Karpas-422 (cell line): ENCODE results near the gene GPR17. TPM values are rescaled to one million over a fixed set of nuclear protein-coding genes. Genes with fewer than 3 reads are reported as not detected.

Source experiments
- DNase-seq: peaks from one replicate; pipeline ENCODE4 v3.0.0-alpha.2; 2015
- H2AFZ ChIP-seq: fragments of 200-600 bp; sonication (generic); 2 replicates; pipeline ENCODE4 v1.6.1; 2014; ENCODE audit warnings: antibody characterized with exemption, low read length, mixed read lengths
- H3K27ac ChIP-seq: fragments of 200-600 bp; sonication (generic); 2 replicates; pipeline ENCODE4 v1.5.1; 2014; ENCODE audit warnings: mild to moderate bottlenecking, low read length, moderate library complexity
- H3K27me3 ChIP-seq: fragments of 200-600 bp; sonication (generic); 2 replicates; pipeline ENCODE4 v1.6.1; 2014; ENCODE audit warnings: low read length, mixed read lengths
- H3K36me3 ChIP-seq: fragments of 200-600 bp; sonication (generic); 2 replicates; pipeline ENCODE4 v1.6.1; 2014; ENCODE audit warnings: low read length, mixed read lengths; ENCODE audit not compliant: insufficient read depth
- H3K4me1 ChIP-seq: fragments of 200-600 bp; sonication (generic); 2 replicates; pipeline ENCODE4 v1.6.1; 2014; ENCODE audit warnings: mild to moderate bottlenecking, low read length, mixed read lengths
- H3K4me2 ChIP-seq: fragments of 200-600 bp; sonication (generic); 2 replicates; pipeline ENCODE4 v1.6.1; 2014; ENCODE audit warnings: low read length, low read depth, mild to moderate bottlenecking; ENCODE audit not compliant: poor library complexity, severe bottlenecking
- H3K4me3 ChIP-seq: fragments of 200-600 bp; sonication (generic); 2 replicates; pipeline ENCODE4 v1.5.1; 2014; ENCODE audit warnings: mild to moderate bottlenecking, antibody characterized with exemption, low read length, mixed read lengths
- H3K79me2 ChIP-seq: fragments of 200-600 bp; sonication (generic); 2 replicates; pipeline ENCODE4 v1.6.1; 2014; ENCODE audit warnings: mild to moderate bottlenecking, low read length, mixed read lengths
- H3K9ac ChIP-seq: fragments of 200-600 bp; sonication (generic); 2 replicates; pipeline ENCODE4 v1.6.0; 2014; ENCODE audit warnings: low read length
- H3K9me2 ChIP-seq: fragments of 200-600 bp; sonication (generic), shearing (Covaris generic); replicated peaks from 2 replicates; pipeline ENCODE4 v1.6.0; 2014; ENCODE audit warnings: mild to moderate bottlenecking, low read length, moderate library complexity; ENCODE audit not compliant: insufficient read depth
- H3K9me3 ChIP-seq: fragments of 300-700, 200-600 bp; sonication (generic); 2 replicates; pipeline ENCODE4 v1.6.1; 2014; ENCODE audit warnings: low read length, mixed read lengths
- H4K20me1 ChIP-seq: fragments of 200-600 bp; sonication (generic); 2 replicates; pipeline ENCODE4 v1.6.1; 2014; ENCODE audit warnings: mild to moderate bottlenecking, antibody characterized with exemption, low read length, low read depth; ENCODE audit not compliant: insufficient read depth
- total RNA-seq: library from RNA; depleted of rRNA; stranded (reverse); fragments of >200 nt; shearing (Covaris generic); gene quantifications from 2 replicates; pipeline ENCODE4 v1.2.3, GENCODE V29; 2014; ENCODE audit warnings: low replicate concordance

The GPR17 gene
- total RNA-seq, 1 experiment from 2014 or later: not detected

- no peak overlapping the region for H3K4me3 ChIP-seq
- no peaks in the 10 kb centered on the region for H3K36me3 ChIP-seq
- H3K27ac ChIP-seq: no peak overlapping the region
- DNase-seq: no peak
- no peaks in the 10 kb centered on the region for H3K9me2 ChIP-seq
- no peak overlapping the region for H3K9ac ChIP-seq
- H3K27me3 ChIP-seq: no peaks in the 10 kb centered on the region
- peak overlapping the region; percentile 7 for H3K4me2 ChIP-seq
- H2AFZ ChIP-seq: no peak overlapping the region
- H3K4me1 ChIP-seq: peaks cover 42% of the 10 kb centered on the region
- H4K20me1 ChIP-seq: no peaks in the 10 kb centered on the region
- H3K79me2 ChIP-seq: no peaks in the 10 kb centered on the region
- H3K9me3 ChIP-seq: no peaks in the 10 kb centered on the region
Measured at GRCh38 chr2:127630864-127631540, 15.0 kb upstream of the GPR17 start.

GRCh38 chr2:127631541-127631996 is 14.4 kb upstream of the GPR17 start:
- H3K9me2 ChIP-seq: no peaks in the 10 kb centered on the region
- H3K4me2 ChIP-seq: no peak overlapping the region
- no peaks in the 10 kb centered on the region for H3K79me2 ChIP-seq
- H3K9ac ChIP-seq: no peak overlapping the region
- no peaks in the 10 kb centered on the region for H4K20me1 ChIP-seq
- no peak overlapping the region for H3K4me3 ChIP-seq
- H3K27me3 ChIP-seq: no peaks in the 10 kb centered on the region
- no peaks in the 10 kb centered on the region for H3K9me3 ChIP-seq
- no peaks in the 10 kb centered on the region for H3K36me3 ChIP-seq
- H2AFZ ChIP-seq: no peak overlapping the region
- DNase-seq: no peak
- H3K27ac ChIP-seq: no peak overlapping the region
- H3K4me1 ChIP-seq: peaks cover 42% of the 10 kb centered on the region

- H3K36me3 ChIP-seq: no peaks in the 10 kb centered on the region
- no peaks in the 10 kb centered on the region for H3K9me2 ChIP-seq
- no peak overlapping the region for H3K4me3 ChIP-seq
- no peaks in the 10 kb centered on the region for H4K20me1 ChIP-seq
- no peaks in the 10 kb centered on the region for H3K27me3 ChIP-seq
- H3K79me2 ChIP-seq: no peaks in the 10 kb centered on the region
- H3K4me2 ChIP-seq: no peak overlapping the region
- H3K4me1 ChIP-seq: peaks cover 43% of the 10 kb centered on the region
- no peak overlapping the region for H3K9ac ChIP-seq
- H3K27ac ChIP-seq: no peak overlapping the region
- no peak for DNase-seq
- H3K9me3 ChIP-seq: no peaks in the 10 kb centered on the region
- no peak overlapping the region for H2AFZ ChIP-seq
Measured at GRCh38 chr2:127631997-127632581, 13.9 kb upstream of the GPR17 start.

GRCh38 chr2:127632592-127633489 is 13.1 kb upstream of the GPR17 start:
- Histone ChIP-seq H3K9me3 (no peaks in the 10 kb centered on the region), H3K4me1 (peaks cover 51% of the 10 kb centered on the region), H4K20me1 (no peaks in the 10 kb centered on the region), H3K9me2 (no peaks in the 10 kb centered on the region), H3K79me2 (no peaks in the 10 kb centered on the region), H3K27me3 (no peaks in the 10 kb centered on the region), H3K36me3 (no peaks in the 10 kb centered on the region), H3K9ac (0 out of 2 replicates have a peak overlapping the region, but pooled peaks have one; percentile 25), H3K4me2 (peak overlapping the region; percentile 37), H2AFZ (no peak overlapping the region), H3K27ac (no peak overlapping the region; the same call in 1 of the 2 replicates), H3K4me3 (no peak overlapping the region)
- DNase-seq: peak; percentile 77

GRCh38 chr2:127633556-127634065 is 12.3 kb upstream of the GPR17 start:
- peaks cover 59% of the 10 kb centered on the region for H3K4me1 ChIP-seq
- H3K4me2 ChIP-seq: peak overlapping the region; percentile 37
- H3K79me2 ChIP-seq: no peaks in the 10 kb centered on the region
- H3K27me3 ChIP-seq: no peaks in the 10 kb centered on the region
- no peaks in the 10 kb centered on the region for H4K20me1 ChIP-seq
- no peak overlapping the region for H3K4me3 ChIP-seq
- 0 out of 2 replicates have a peak overlapping the region, but pooled peaks have one; percentile 25 for H3K9ac ChIP-seq
- no peaks in the 10 kb centered on the region for H3K9me3 ChIP-seq
- no peak for DNase-seq
- no peak overlapping the region for H2AFZ ChIP-seq
- no peaks in the 10 kb centered on the region for H3K36me3 ChIP-seq
- no peak overlapping the region; the same call in 1 of the 2 replicates for H3K27ac ChIP-seq
- no peaks in the 10 kb centered on the region for H3K9me2 ChIP-seq

GRCh38 chr2:127634066-127634617 is 11.8 kb upstream of the GPR17 start:
- no peak overlapping the region for H3K4me2 ChIP-seq
- H3K9me2 ChIP-seq: no peaks in the 10 kb centered on the region
- H3K9me3 ChIP-seq: no peaks in the 10 kb centered on the region
- no peak for DNase-seq
- no peaks in the 10 kb centered on the region for H4K20me1 ChIP-seq
- no peaks in the 10 kb centered on the region for H3K27me3 ChIP-seq
- peaks cover 64% of the 10 kb centered on the region for H3K4me1 ChIP-seq
- H3K36me3 ChIP-seq: no peaks in the 10 kb centered on the region
- H3K27ac ChIP-seq: no peak overlapping the region
- no peaks in the 10 kb centered on the region for H3K79me2 ChIP-seq
- H2AFZ ChIP-seq: no peak overlapping the region
- no peak overlapping the region for H3K4me3 ChIP-seq
- no peak overlapping the region for H3K9ac ChIP-seq

- no peaks in the 10 kb centered on the region for H3K79me2 ChIP-seq
- no peak for DNase-seq
- no peaks in the 10 kb centered on the region for H3K27me3 ChIP-seq
- no peak overlapping the region for H3K9ac ChIP-seq
- no peaks in the 10 kb centered on the region for H3K36me3 ChIP-seq
- H4K20me1 ChIP-seq: no peaks in the 10 kb centered on the region
- no peaks in the 10 kb centered on the region for H3K9me2 ChIP-seq
- peaks cover 70% of the 10 kb centered on the region for H3K4me1 ChIP-seq
- no peak overlapping the region for H3K4me2 ChIP-seq
- H3K27ac ChIP-seq: no peak overlapping the region
- H3K9me3 ChIP-seq: no peaks in the 10 kb centered on the region
- no peak overlapping the region for H3K4me3 ChIP-seq
- no peak overlapping the region for H2AFZ ChIP-seq
Measured at GRCh38 chr2:127634626-127635379, 11.2 kb upstream of the GPR17 start.
